ENCODE results near the gene AKAP8L.

- TF ChIP-seq CTCF (IDR thresholded peaks at IDR 0.05; ENCODE audit: borderline replicate concordance, extremely low read depth, low read length, poor library complexity, severe bottlenecking) (no peak), EZH2 (IDR thresholded peaks at IDR 0.05; ENCODE audit: borderline replicate concordance, low read depth, low read length, severe bottlenecking) (no peak)
Measured at GRCh38 chr19:15353908-15354307, 64.9 kb downstream of the AKAP8L start.
